Fibroblast of mammary gland (primary cell): ENCODE results near the gene KIF19.

Experiments used
- DNase-seq: peaks from one replicate; pipeline ENCODE4 v3.0.0-alpha.2; 2010; ENCODE audit warnings: low read depth
- H3K4me3 ChIP-seq: 2 replicates; pipeline ENCODE4 v1.5.1; 2011; ENCODE audit warnings: low read depth, mild to moderate bottlenecking, low read length, moderate library complexity; ENCODE audit not compliant: control insufficient read depth
- CTCF ChIP-seq: conservative IDR thresholded peaks from 2 replicates; pipeline ENCODE4 v1.5.1; 2011; ENCODE audit warnings: low read depth, low read length, inconsistent platforms; ENCODE audit not compliant: control insufficient read depth, insufficient read depth

KIF19 gene

GRCh38 chr17:74383141-74383540, 57.1 kb downstream of the KIF19 start:
- no peak for DNase-seq
- no peak overlapping the region for H3K4me3 ChIP-seq
- TF ChIP-seq CTCF, result no peak

GRCh38 chr17:74385201-74385600, 59.2 kb downstream of the KIF19 start:
- no peak overlapping the region for H3K4me3 ChIP-seq
- no peak for TF ChIP-seq CTCF
- DNase-seq, result no peak

- TF ChIP-seq CTCF, result no peak
- peak; percentile 79 for DNase-seq
- H3K4me3 ChIP-seq, result no peak overlapping the region
Observed at GRCh38 chr17:74386386-74386785, 60.4 kb downstream of the KIF19 start.

GRCh38 chr17:74387365-74388218, 61.6 kb downstream of the KIF19 start:
- no peak for TF ChIP-seq CTCF
- DNase-seq, result no peak
- no peak overlapping the region for H3K4me3 ChIP-seq

- no peak overlapping the region for H3K4me3 ChIP-seq
- no peak for DNase-seq
- no peak for TF ChIP-seq CTCF
Observed at GRCh38 chr17:74389084-74389753, 63.2 kb downstream of the KIF19 start.

GRCh38 chr17:74389937-74390679, 64.1 kb downstream of the KIF19 start:
- TF ChIP-seq CTCF, result no peak
- DNase-seq, result no peak
- no peak overlapping the region for H3K4me3 ChIP-seq
